ENCODE measurements around the gene CARD18.

DNA sequence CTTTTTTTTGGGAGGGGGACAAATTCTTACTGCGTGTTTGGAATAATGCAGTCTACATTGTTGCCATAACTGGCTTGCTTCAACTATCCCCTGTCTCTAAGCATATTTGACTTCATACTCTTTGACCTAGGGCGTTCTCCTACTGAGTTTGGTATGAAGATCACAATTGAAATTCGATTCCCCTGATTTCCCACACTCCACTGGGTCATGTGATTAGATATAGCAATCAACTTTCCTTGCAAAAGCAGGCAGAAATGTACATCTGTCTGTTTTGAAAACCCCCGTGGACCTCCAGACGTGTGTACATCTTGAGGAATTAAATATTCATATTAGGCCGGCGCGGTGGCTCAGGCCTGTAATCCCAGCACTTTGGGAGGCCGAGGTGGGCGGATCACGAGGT, 13.8 kb upstream of the CARD18 start:
- TF ChIP-seq, protein P1, sequence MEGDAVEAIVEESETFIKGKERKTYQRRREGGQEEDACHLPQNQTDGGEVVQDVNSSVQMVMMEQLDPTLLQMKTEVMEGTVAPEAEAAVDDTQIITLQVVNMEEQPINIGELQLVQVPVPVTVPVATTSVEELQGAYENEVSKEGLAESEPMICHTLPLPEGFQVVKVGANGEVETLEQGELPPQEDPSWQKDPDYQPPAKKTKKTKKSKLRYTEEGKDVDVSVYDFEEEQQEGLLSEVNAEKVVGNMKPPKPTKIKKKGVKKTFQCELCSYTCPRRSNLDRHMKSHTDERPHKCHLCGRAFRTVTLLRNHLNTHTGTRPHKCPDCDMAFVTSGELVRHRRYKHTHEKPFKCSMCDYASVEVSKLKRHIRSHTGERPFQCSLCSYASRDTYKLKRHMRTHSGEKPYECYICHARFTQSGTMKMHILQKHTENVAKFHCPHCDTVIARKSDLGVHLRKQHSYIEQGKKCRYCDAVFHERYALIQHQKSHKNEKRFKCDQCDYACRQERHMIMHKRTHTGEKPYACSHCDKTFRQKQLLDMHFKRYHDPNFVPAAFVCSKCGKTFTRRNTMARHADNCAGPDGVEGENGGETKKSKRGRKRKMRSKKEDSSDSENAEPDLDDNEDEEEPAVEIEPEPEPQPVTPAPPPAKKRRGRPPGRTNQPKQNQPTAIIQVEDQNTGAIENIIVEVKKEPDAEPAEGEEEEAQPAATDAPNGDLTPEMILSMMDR (IDR thresholded peaks at IDR 0.05), result no peak
- TF ChIP-seq POLR2A (IDR thresholded peaks at IDR 0.05), result no peak
